ENCODE results near the gene ADPRH. TPM values are rescaled to one million over a fixed set of nuclear protein-coding genes. Genes with fewer than 3 reads are reported as not detected.

ADPRH gene
- total RNA-seq, 1 donor from 2014 or later: 26.5 TPM

- intact Hi-C loops (cut with DNase I): no loop called here
- DNase-seq (no peak), ATAC-seq (no peak)
- Histone ChIP-seq H3K4me3 (no peak overlapping the region), H3K36me3 (no peaks in the 10 kb centered on the region), H3K27ac (peak overlapping the region; percentile 27), H3K27me3 (no peaks in the 10 kb centered on the region), H3K9me3 (no peaks in the 10 kb centered on the region), H3K4me1 (peaks cover 2% of the 10 kb centered on the region)
- no peak for TF ChIP-seq CTCF (IDR thresholded peaks at IDR 0.05)
These were observed 23.4 kb downstream of the ADPRH start for GRCh38 chr3:119602676-119603075.

- no peak overlapping the region for H3K27ac ChIP-seq
- H3K36me3 ChIP-seq: no peaks in the 10 kb centered on the region
- H3K4me3 ChIP-seq: no peak overlapping the region
- ATAC-seq (no peak), DNase-seq (no peak)
- no peaks in the 10 kb centered on the region for H3K4me1 ChIP-seq
- H3K27me3 ChIP-seq: no peaks in the 10 kb centered on the region
- no peaks in the 10 kb centered on the region for H3K9me3 ChIP-seq
- intact Hi-C loops (cut with DNase I): no loop called here
- TF ChIP-seq CTCF (IDR thresholded peaks at IDR 0.05): no peak
These were observed 25.6 kb downstream of the ADPRH start for GRCh38 chr3:119604878-119605277.

DNA sequence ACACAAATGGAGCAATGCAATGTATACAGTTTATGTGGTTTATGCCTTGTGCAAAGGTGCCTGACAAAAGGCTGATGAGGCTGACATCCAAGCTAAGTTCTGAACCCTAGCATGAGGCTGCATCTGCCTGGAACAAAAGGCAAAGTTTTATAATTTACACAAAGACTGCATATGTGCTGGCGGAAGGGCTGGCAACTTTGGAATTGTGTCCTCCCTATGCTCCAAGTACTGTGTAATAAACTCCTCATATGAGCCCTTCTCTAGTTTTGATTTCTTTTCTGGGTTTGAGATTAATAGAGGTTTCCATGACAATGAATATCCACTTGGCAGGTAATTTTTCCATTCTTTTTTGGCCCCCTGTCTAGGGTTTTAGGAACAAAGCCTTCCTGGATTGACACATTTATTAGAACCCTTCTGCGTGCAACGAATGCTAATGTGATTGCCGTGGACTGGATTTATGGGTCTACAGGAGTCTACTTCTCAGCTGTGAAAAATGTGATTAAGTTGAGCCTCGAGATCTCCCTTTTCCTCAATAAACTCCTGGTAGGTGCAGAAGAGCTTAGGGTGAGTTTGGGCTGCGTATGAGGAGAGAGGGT lies 29.2 kb downstream of the ADPRH start:
- DNase-seq: no peak
- Histone ChIP-seq H3K27me3 (no peaks in the 10 kb centered on the region), H3K9me3 (no peaks in the 10 kb centered on the region), H3K27ac (no peak overlapping the region), H3K4me1 (no peaks in the 10 kb centered on the region), H3K36me3 (no peaks in the 10 kb centered on the region), H3K4me3 (no peak overlapping the region)
- intact Hi-C loops (cut with DNase I): no loop called here
- TF ChIP-seq CTCF (IDR thresholded peaks at IDR 0.05): no peak
- no peak for ATAC-seq

GRCh38 chr3:119609301-119609700 lies 30.0 kb downstream of the ADPRH start:
- no peak overlapping the region for H3K27ac ChIP-seq
- no peak for TF ChIP-seq CTCF (IDR thresholded peaks at IDR 0.05)
- intact Hi-C loops (cut with DNase I): no loop called here
- H3K4me3 ChIP-seq: no peak overlapping the region
- H3K4me1 ChIP-seq: no peaks in the 10 kb centered on the region
- no peak for DNase-seq
- H3K27me3 ChIP-seq: no peaks in the 10 kb centered on the region
- H3K36me3 ChIP-seq: no peaks in the 10 kb centered on the region
- ATAC-seq: no peak
- H3K9me3 ChIP-seq: no peaks in the 10 kb centered on the region

DNA sequence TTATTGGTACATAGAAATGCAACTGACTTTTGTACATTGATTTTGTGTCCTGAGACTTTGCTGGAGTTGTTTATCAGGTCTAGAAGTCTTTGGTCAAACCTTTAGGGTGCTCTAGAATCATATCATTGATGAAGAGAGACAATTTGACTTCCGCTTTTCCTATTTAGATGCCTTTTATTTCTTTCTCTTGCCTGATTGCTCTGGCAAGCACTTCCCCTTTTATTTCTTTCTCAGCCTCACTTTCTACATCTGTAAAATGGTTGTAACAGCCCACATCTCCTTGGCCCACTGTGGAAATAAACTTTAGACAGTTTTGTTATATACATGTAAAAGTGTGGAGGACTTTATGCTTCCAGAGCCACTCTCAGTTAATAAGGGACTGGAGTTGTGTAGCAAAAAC lies 32.4 kb downstream of the ADPRH start:
- TF ChIP-seq CTCF (IDR thresholded peaks at IDR 0.05): no peak

DNA sequence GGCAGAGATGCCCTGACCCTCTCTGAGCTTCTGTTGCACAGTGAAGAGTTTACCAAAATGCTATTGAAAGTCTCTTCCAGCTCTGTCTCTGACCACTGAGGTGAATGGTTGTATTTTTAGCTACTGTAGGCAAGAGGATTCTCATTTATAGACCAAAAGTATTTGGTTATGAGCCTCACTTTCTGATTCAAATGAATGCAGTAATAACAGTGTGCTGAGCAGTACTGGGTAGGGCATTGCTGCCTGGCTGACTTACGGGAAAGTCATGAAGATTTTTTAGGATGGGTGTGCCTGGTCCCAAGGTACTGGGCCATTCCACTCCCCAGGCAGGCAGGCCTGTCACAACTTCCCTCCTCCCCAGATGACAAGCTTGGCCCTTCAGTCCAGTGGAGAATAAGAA lies 33.9 kb downstream of the ADPRH start:
- no peaks in the 10 kb centered on the region for H3K36me3 ChIP-seq
- ATAC-seq: no peak
- H3K27me3 ChIP-seq: no peaks in the 10 kb centered on the region
- intact Hi-C loops (cut with DNase I): no loop called here
- H3K27ac ChIP-seq: no peak overlapping the region
- H3K4me3 ChIP-seq: no peak overlapping the region
- no peaks in the 10 kb centered on the region for H3K4me1 ChIP-seq
- no peaks in the 10 kb centered on the region for H3K9me3 ChIP-seq
- TF ChIP-seq CTCF (IDR thresholded peaks at IDR 0.05): no peak
- no peak for DNase-seq

More for the DNA sequence above, 32.4 kb downstream of the ADPRH start:
- intact Hi-C loops (cut with DNase I): no loop called here
- no peak for DNase-seq
- H3K27ac ChIP-seq: no peak overlapping the region
- H3K9me3 ChIP-seq: no peaks in the 10 kb centered on the region
- H3K4me1 ChIP-seq: no peaks in the 10 kb centered on the region
- no peak for ATAC-seq
- no peaks in the 10 kb centered on the region for H3K36me3 ChIP-seq
- H3K4me3 ChIP-seq: no peak overlapping the region
- H3K27me3 ChIP-seq: no peaks in the 10 kb centered on the region

All from upper lobe of right lung (tissue), 1 donor.